Measurements from ENCODE around the gene CNP.
"Not testable (repeated sequence)": the region's sequence is repeated elsewhere in the genome, so short reads cannot be mapped to it uniquely, and the experiment has no call there.

Gene CNP

DNA sequence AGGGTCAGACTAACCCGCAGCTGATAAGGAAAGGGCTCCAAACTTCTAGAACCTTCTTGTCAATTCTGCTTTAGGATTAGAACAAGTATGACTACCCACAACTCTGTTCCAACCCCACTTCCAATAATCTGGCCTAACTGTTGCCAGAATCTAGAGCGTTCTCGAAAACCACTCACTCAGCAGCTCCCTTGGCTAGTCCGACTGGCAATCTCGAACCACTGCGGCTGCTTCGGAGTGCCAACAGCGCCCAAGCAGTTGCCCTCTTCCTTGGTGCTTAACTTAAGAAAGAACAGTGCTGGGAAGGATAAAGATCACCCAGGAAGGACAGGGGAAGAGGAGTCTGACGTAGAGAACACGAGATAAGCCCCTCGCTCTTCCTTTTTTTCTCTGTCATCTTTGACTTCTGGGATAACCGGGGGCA lies 49.8 kb downstream of the CNP start:
- peaks cover 37% of the 10 kb centered on the region for H3K4me1 ChIP-seq (ENCODE audit: control insufficient read depth, low read depth, low read length)
- H3K9me3 ChIP-seq (ENCODE audit: control insufficient read depth, low read depth, low read length) = no peaks in the 10 kb centered on the region
- peak overlapping the region; percentile 81 for H3K4me3 ChIP-seq (ENCODE audit: low read length)
- peak overlapping the region; percentile 95 for H3K9ac ChIP-seq (ENCODE audit: low read length)
- no peaks in the 10 kb centered on the region for H3K36me3 ChIP-seq (ENCODE audit: control insufficient read depth, low read depth, low read length)
- H3K27me3 ChIP-seq (ENCODE audit: control insufficient read depth, insufficient read depth, low read length) = no peaks in the 10 kb centered on the region
- H3K27ac ChIP-seq (ENCODE audit: low read length) = peak overlapping the region; percentile 83

DNA sequence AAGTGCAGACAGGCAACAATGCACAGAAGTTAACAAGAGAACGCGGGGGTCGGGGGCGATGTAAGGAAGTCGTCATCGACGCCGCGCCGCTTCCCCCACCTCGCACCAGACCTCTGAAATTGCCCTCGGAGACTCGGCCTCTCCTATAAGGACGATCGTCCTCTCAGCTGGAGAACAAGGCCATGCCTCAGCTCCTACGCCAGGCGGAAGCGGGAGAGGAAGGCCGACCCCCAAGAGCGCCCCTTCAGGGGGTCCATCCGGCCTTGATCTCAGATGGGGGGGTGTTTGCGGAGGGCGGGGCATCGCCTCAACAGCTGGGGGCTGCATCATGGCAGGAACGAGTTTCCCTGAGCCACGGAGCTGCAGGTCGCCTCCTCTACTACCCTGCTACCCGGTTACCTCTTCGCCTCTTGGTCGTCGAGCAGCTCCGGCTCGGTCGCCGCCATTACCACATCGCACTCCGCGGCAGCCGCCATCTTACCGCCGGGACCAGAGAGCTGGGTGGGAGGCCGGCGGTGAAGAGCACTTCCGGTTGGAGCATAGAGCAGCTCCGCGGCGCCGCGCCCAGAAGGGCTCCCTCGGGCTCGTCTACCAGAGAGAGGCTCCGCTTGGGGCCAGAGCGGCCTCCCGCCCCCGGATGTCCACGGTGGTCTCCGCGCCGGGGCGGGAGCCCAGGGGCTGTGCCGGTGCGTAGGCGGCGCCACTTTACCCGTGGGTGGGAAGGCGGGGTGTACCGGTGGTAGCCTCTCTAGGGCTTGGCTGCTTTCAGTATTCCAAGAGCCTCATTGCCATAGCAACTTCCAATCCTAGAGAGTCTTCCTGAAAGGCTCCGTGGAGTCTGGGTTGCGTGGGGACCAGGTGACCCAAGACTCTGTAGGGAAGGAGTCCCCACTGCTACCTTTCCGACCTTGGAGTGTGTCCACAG lies 50.6 kb downstream of the CNP start, which contains the start of gene DNAJC7:
Gene DNAJC7 (minus strand): TSS at position 499 of the 925 bp plus-strand sequence. CDS start 23 bp downstream, at position 476.
- Histone ChIP-seq H3K9me3 (ENCODE audit: control insufficient read depth, low read depth, low read length) (no peaks in the 10 kb centered on the region), H3K4me1 (ENCODE audit: control insufficient read depth, low read depth, low read length) (peaks cover 30% of the 10 kb centered on the region), H3K27ac (ENCODE audit: low read length) (peak within 1 kb of the TSS; percentile 83), H3K36me3 (ENCODE audit: control insufficient read depth, low read depth, low read length) (peaks cover 3% of the 10 kb centered on the region), H3K27me3 (ENCODE audit: control insufficient read depth, insufficient read depth, low read length) (no peaks in the 10 kb centered on the region), H3K4me3 (ENCODE audit: low read length) (peak within 1 kb of the TSS; percentile 81), H3K9ac (ENCODE audit: low read length) (peak within 1 kb of the TSS; percentile 95)

DNA sequence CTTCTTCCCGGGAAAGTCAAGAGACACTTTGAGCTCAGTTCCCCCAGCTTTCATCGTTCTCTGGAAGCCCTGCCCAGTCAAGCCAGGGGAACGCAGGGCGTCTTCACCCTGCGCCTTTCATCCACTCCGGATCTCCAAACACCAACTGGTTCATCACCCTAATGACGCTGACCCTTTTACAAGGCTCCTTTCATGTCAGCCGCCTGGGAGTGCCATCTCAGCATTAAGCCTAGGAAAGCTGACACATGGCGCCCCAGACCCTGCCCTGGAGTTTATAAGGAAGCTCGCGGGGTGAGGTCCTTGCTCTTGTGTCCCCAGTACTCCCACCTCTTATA lies 51.2 kb downstream of the CNP start:
- Histone ChIP-seq H3K36me3 (ENCODE audit: control insufficient read depth, low read depth, low read length) (peaks cover 10% of the 10 kb centered on the region), H3K9me3 (ENCODE audit: control insufficient read depth, low read depth, low read length) (no peaks in the 10 kb centered on the region), H3K27me3 (ENCODE audit: control insufficient read depth, insufficient read depth, low read length) (no peaks in the 10 kb centered on the region), H3K9ac (ENCODE audit: low read length) (peak overlapping the region; percentile 95), H3K4me1 (ENCODE audit: control insufficient read depth, low read depth, low read length) (peaks cover 26% of the 10 kb centered on the region), H3K4me3 (ENCODE audit: low read length) (peak overlapping the region; percentile 81), H3K27ac (ENCODE audit: low read length) (peak overlapping the region; percentile 83)

DNA sequence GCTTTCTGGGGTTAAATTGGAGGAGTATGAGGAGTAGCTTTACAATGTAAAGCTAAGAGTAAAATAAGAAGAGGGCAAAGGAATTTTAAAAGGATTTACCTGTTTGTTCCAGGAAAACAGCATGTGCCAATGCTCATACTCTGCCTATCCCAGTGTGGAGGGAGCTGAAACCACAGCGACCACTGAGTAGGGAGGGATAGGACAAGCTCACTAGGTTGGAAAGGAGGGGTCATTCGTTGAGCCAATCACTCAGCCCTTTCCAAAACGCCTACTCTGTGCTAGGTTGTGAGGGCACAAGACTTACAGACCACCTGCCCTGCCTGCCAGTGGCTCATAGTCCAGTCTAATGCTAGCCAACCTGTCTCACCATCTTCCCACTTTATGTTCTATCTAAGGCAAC lies 51.7 kb downstream of the CNP start:
- Histone ChIP-seq H3K9me3 (ENCODE audit: control insufficient read depth, low read depth, low read length) (no peaks in the 10 kb centered on the region), H3K36me3 (ENCODE audit: control insufficient read depth, low read depth, low read length) (peaks cover 15% of the 10 kb centered on the region), H3K4me3 (ENCODE audit: low read length) (peak overlapping the region; percentile 81), H3K9ac (ENCODE audit: low read length) (peak overlapping the region; percentile 95), H3K27ac (ENCODE audit: low read length) (peak overlapping the region; percentile 83), H3K27me3 (ENCODE audit: control insufficient read depth, insufficient read depth, low read length) (no peaks in the 10 kb centered on the region), H3K4me1 (ENCODE audit: control insufficient read depth, low read depth, low read length) (peaks cover 21% of the 10 kb centered on the region)

DNA sequence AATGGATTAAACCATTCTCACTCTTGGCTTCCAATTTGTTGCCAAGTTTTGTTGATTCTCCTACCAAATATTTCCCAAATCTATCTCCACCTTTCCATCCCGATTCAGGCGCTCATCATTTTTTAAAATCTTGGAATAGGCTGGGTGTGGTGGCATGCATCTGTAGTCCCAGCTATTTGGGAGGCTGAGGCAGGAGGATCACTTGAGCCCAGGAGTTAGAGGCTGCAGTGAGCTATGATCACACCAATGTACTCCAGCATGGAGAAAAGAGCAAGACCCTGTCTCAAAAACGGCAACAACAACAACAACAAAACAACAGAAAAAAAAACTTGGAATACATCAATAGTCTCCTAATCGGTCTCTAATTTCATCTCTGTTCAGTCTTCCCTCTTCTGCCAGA lies 52.4 kb downstream of the CNP start:
- Histone ChIP-seq H3K4me3 (ENCODE audit: low read length) (no peak overlapping the region), H3K27ac (ENCODE audit: low read length) (no peak overlapping the region), H3K9me3 (ENCODE audit: control insufficient read depth, low read depth, low read length) (no peaks in the 10 kb centered on the region), H3K4me1 (ENCODE audit: control insufficient read depth, low read depth, low read length) (peaks cover 16% of the 10 kb centered on the region), H3K36me3 (ENCODE audit: control insufficient read depth, low read depth, low read length) (peaks cover 21% of the 10 kb centered on the region), H3K27me3 (ENCODE audit: control insufficient read depth, insufficient read depth, low read length) (no peaks in the 10 kb centered on the region), H3K9ac (ENCODE audit: low read length) (no peak overlapping the region)

DNA sequence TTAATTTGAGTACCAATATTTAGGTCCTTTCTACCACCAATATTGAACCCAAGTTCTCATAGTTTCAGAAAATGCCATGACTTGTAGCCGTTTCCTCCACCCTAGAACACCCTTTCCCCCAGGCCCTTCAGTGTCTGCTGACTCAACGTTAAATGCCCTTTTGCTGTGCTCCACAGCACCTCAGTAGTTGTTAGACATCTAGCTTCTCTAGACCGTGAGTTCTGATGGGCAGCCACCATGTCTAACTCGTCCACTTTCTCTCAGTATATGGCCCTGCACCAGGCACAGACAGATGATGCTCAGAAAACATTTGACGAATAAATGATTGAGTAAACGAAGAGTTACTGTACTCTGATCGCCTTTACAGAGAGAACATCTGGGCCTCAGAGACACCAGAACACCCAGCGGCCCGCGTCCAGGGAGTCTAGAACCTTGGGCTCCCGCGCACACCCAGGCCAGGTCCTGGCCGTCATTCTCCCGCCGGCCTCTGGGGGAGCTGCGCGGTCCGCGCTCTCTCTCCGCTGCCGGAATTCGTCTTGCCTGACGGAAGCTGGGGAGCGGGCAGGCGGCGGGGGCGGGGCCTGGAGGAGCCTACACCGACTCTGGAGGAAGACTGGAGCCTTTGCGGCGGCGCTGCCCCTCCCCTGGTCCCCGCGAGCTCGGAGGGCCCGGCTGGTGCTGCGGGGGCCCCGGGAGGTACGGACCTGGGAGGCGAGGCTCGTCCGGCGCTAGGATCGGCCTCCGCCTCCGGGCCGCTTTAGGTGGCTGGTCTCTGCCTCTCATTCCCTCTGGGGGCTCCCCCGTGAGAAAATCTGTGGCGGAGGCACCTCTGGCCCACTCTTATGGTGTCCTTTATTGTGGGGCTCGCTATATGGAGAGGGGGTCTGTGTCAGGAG lies 53.2 kb downstream of the CNP start, which contains the start of gene NKIRAS2:
Gene NKIRAS2 (plus strand): TSS at position 582 of the 896 bp plus-strand sequence. CDS start 1,488 bp downstream, outside the sequence.
- Histone ChIP-seq H3K36me3 (ENCODE audit: control insufficient read depth, low read depth, low read length) (peaks cover 25% of the 10 kb centered on the region), H3K9ac (ENCODE audit: low read length) (peak within 1 kb of the TSS; percentile 83), H3K4me3 (ENCODE audit: low read length) (peak within 1 kb of the TSS; percentile 90), H3K27ac (ENCODE audit: low read length) (peak within 1 kb of the TSS; percentile 25), H3K4me1 (ENCODE audit: control insufficient read depth, low read depth, low read length) (peaks cover 16% of the 10 kb centered on the region), H3K9me3 (ENCODE audit: control insufficient read depth, low read depth, low read length) (no peaks in the 10 kb centered on the region), H3K27me3 (ENCODE audit: control insufficient read depth, insufficient read depth, low read length) (no peaks in the 10 kb centered on the region)

DNA sequence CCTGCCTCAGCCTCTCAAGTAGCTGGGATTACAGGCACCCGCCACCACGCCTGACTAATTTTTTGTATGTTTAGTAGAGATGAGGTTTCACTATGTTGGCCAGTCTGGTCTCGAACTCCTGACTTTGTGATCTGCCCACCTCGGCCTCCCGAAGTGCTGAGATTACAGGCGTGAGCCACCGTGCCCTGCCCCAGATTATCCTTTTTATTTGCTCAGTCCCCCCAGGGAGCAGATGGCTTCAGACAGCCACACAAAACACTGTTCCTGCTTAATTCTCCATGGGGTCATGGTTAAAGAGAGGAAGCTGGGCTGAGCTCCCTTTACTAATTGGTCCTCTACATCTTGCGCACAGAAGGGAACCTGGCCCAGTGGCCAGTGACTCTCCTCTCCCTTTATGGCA lies 54.2 kb downstream of the CNP start:
- H3K9ac ChIP-seq (ENCODE audit: low read length) = peak overlapping the region; percentile 83
- peaks cover 14% of the 10 kb centered on the region for H3K4me1 ChIP-seq (ENCODE audit: control insufficient read depth, low read depth, low read length)
- not testable (repeated sequence) for H3K9me3 ChIP-seq (ENCODE audit: control insufficient read depth, low read depth, low read length); H3K27me3 ChIP-seq (ENCODE audit: control insufficient read depth, insufficient read depth, low read length); H3K27ac ChIP-seq (ENCODE audit: low read length)
- peaks cover 25% of the 10 kb centered on the region for H3K36me3 ChIP-seq (ENCODE audit: control insufficient read depth, low read depth, low read length)
- peak overlapping the region; percentile 90 for H3K4me3 ChIP-seq (ENCODE audit: low read length)

DNA sequence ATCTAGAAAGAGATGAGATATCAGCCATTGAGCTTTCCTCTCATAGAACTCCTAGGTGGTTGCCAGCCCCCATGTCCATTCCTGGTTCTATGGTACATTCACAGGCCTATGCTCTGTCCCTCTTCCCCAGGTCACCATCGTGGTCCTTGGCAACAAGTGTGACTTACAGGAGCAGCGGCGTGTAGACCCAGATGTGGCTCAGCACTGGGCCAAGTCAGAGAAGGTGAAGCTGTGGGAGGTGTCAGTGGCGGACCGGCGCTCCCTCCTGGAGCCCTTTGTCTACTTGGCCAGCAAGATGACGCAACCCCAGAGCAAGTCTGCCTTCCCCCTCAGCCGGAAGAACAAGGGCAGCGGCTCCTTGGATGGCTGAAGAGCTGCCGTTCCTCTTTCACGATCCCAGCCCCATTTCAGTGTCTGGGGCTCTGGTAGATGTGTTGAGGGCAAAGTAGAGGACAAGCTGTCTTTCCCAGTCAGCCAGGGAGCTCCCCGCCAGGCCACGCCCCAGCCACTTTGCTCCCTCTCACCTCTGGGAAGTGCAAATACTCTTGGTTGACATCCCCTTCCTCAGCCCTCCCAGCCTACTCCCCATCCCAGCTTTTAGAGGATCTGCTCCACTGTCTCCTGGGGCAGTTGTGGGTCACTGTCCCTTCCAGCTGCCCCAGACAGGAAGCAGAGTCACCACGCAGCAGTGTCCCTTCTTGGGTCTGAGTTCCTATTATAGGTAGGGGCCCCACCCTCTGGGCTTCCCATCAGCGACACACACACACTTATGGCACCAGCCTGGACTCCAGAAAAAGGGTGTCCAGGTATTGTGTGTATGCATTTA lies 57.1 kb downstream of the CNP start:
- H3K27ac ChIP-seq (ENCODE audit: low read length) = no peak overlapping the region
- peaks cover 14% of the 10 kb centered on the region for H3K4me1 ChIP-seq (ENCODE audit: control insufficient read depth, low read depth, low read length)
- no peak overlapping the region for H3K9ac ChIP-seq (ENCODE audit: low read length)
- H3K4me3 ChIP-seq (ENCODE audit: low read length) = no peak overlapping the region
- no peaks in the 10 kb centered on the region for H3K9me3 ChIP-seq (ENCODE audit: control insufficient read depth, low read depth, low read length)
- peaks cover 25% of the 10 kb centered on the region for H3K36me3 ChIP-seq (ENCODE audit: control insufficient read depth, low read depth, low read length)
- H3K27me3 ChIP-seq (ENCODE audit: control insufficient read depth, insufficient read depth, low read length) = no peaks in the 10 kb centered on the region

DNA sequence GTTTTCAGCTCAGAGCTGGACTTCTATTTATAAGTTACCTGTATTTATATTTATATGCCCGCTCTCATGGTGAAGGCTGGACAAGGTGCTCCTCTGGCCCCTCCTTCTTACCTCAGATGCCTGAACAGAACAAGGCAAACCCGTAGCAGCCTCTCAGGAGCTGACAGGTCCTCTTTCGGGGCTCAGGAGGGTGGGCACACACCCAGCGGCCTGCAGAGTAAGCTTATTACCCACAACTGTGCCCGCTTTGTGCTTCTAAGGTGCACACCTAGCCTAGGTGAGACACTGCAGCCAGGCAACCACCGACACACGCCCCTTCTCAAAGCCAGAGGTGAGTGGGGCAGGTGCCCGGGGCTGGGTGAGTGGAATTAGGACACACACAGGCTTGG lies 58.6 kb downstream of the CNP start:
- Histone ChIP-seq H3K27me3 (ENCODE audit: control insufficient read depth, insufficient read depth, low read length) (no peaks in the 10 kb centered on the region), H3K9me3 (ENCODE audit: control insufficient read depth, low read depth, low read length) (no peaks in the 10 kb centered on the region), H3K36me3 (ENCODE audit: control insufficient read depth, low read depth, low read length) (peaks cover 25% of the 10 kb centered on the region), H3K9ac (ENCODE audit: low read length) (no peak overlapping the region), H3K27ac (ENCODE audit: low read length) (no peak overlapping the region), H3K4me3 (ENCODE audit: low read length) (no peak overlapping the region), H3K4me1 (ENCODE audit: control insufficient read depth, low read depth, low read length) (peaks cover 14% of the 10 kb centered on the region)

DNA sequence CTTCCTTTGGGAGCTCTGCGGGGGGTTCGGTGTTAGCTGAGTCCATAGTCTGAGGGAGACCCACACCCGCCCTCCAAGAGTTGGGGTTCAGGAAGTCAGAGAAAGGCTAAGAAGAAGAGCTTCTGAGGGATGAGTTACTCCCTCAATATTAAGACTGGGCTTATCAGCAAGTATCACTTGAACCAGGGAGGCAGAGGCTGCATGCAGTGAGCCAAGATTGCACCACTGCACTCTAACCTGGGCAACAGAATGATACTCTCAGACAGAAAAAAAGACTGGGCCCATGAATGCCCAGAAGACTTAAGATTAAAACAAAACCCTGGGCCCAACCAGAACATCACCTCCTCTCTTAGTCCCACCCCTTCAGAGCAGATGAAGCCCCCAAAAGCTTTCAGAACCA lies 59.3 kb downstream of the CNP start:
- H3K27ac ChIP-seq (ENCODE audit: low read length) = no peak overlapping the region
- H3K9ac ChIP-seq (ENCODE audit: low read length) = no peak overlapping the region
- no peaks in the 10 kb centered on the region for H3K9me3 ChIP-seq (ENCODE audit: control insufficient read depth, low read depth, low read length)
- peaks cover 25% of the 10 kb centered on the region for H3K36me3 ChIP-seq (ENCODE audit: control insufficient read depth, low read depth, low read length)
- no peaks in the 10 kb centered on the region for H3K27me3 ChIP-seq (ENCODE audit: control insufficient read depth, insufficient read depth, low read length)
- no peak overlapping the region for H3K4me3 ChIP-seq (ENCODE audit: low read length)
- H3K4me1 ChIP-seq (ENCODE audit: control insufficient read depth, low read depth, low read length) = peaks cover 9% of the 10 kb centered on the region

All from iPS-18a (cell line).